HG02938 (cell line): ENCODE measurements around the gene LDLRAD4.

Experiments
- ATAC-seq: cut with Tn5 transposase; IDR thresholded peaks from one replicate; pipeline ENCODE4 v1.9.1; 2021; ENCODE audit warnings: mild to moderate bottlenecking, moderate library complexity; ENCODE audit not compliant: unreplicated experiment

The LDLRAD4 gene

GRCh38 chr18:13302457-13303225 is 84.1 kb downstream of the LDLRAD4 start:
- no peak for ATAC-seq

GRCh38 chr18:13303756-13304364 is 85.3 kb downstream of the LDLRAD4 start:
- no peak for ATAC-seq

GRCh38 chr18:13305301-13305700 is 86.7 kb downstream of the LDLRAD4 start:
- ATAC-seq = no peak

GRCh38 chr18:13306583-13306982 is 88.0 kb downstream of the LDLRAD4 start:
- no peak for ATAC-seq

GRCh38 chr18:13308369-13308768 is 89.8 kb downstream of the LDLRAD4 start:
- ATAC-seq = no peak

- ATAC-seq = no peak
Measured at GRCh38 chr18:13309031-13309747, 90.6 kb downstream of the LDLRAD4 start.

- no peak for ATAC-seq
Measured at GRCh38 chr18:13309748-13310670, 91.4 kb downstream of the LDLRAD4 start.

GRCh38 chr18:13311193-13311592 is 92.6 kb downstream of the LDLRAD4 start:
- ATAC-seq = no peak

- no peak for ATAC-seq
Measured at GRCh38 chr18:13312515-13312914, 94.0 kb downstream of the LDLRAD4 start.

- ATAC-seq = no peak
Measured at GRCh38 chr18:13313006-13313686, 94.6 kb downstream of the LDLRAD4 start.

GRCh38 chr18:13315000-13315399 is 96.4 kb downstream of the LDLRAD4 start:
- ATAC-seq = no peak

GRCh38 chr18:13316063-13316462 is 97.5 kb downstream of the LDLRAD4 start:
- no peak for ATAC-seq

- ATAC-seq = no peak
Measured at GRCh38 chr18:13317801-13318200, 99.2 kb downstream of the LDLRAD4 start.

- ATAC-seq = no peak
Measured at GRCh38 chr18:13318731-13319501, 100.4 kb downstream of the LDLRAD4 start.

- no peak for ATAC-seq
Measured at GRCh38 chr18:13319629-13320028, 101.1 kb downstream of the LDLRAD4 start.

GRCh38 chr18:13320096-13320495 is 101.5 kb downstream of the LDLRAD4 start:
- no peak for ATAC-seq

GRCh38 chr18:13320891-13321425 is 102.4 kb downstream of the LDLRAD4 start:
- ATAC-seq = no peak

- ATAC-seq = no peak
Measured at GRCh38 chr18:13321923-13322322, 103.4 kb downstream of the LDLRAD4 start.

- ATAC-seq = no peak
Measured at GRCh38 chr18:13323186-13323585, 104.6 kb downstream of the LDLRAD4 start.
